H1 (cell line): Measurements from ENCODE around the gene SLC17A5.

ENCODE experiments used
- ATF2 ChIP-seq: IDR thresholded peaks from 2 replicates; pipeline ENCODE4 v1.6.1; 2012; ENCODE audit warnings: low read length, inconsistent platforms
- BCL11A ChIP-seq, 2 experiments: IDR thresholded peaks; one replicate each; pipeline ENCODE4 v1.6.1; 2011; ENCODE audit warnings: low read depth in 2 of 2, low read length in 2 of 2, mild to moderate bottlenecking in 2 of 2
- CEBPB ChIP-seq: IDR thresholded peaks from 2 replicates; pipeline ENCODE4 v1.6.1; 2012; ENCODE audit warnings: low read depth, low read length
- CTCF ChIP-seq, 3 experiments: IDR thresholded peaks; 1 replicate in 2 of 3; 2 replicates in 1 of 3; pipeline versions ENCODE4 v1.5.1 to v1.6.1; 2011; ENCODE audit warnings: low read length in 3 of 3, mild to moderate bottlenecking in 3 of 3, inconsistent platforms in 2 of 3, low read depth in 1 of 3, moderate library complexity in 1 of 3; ENCODE audit not compliant: insufficient read depth in 1 of 3; ENCODE audit errors: control extremely low read depth in 1 of 3
- EGR1 ChIP-seq: IDR thresholded peaks from 2 replicates; pipeline ENCODE4 v1.6.1; 2011; ENCODE audit warnings: low read depth, low read length, borderline replicate concordance
- GABPA ChIP-seq: IDR thresholded peaks from 2 replicates; pipeline ENCODE4 v1.6.1; 2011; ENCODE audit warnings: mild to moderate bottlenecking, low read length, moderate library complexity, borderline replicate concordance; ENCODE audit not compliant: insufficient read depth
- MAFK ChIP-seq: IDR thresholded peaks from 2 replicates; pipeline ENCODE4 v1.6.1; 2012; ENCODE audit warnings: low read depth, mild to moderate bottlenecking, improper control_type of control experiment, low read length
- NANOG ChIP-seq: IDR thresholded peaks from 2 replicates; pipeline ENCODE4 v1.6.1; 2011; ENCODE audit warnings: low read length, low read depth, mild to moderate bottlenecking, inconsistent platforms; ENCODE audit not compliant: insufficient read depth, poor library complexity, severe bottlenecking
- POLR2A ChIP-seq, 2 experiments: IDR thresholded peaks; 1 replicate in 1 of 2; 2 replicates in 1 of 2; pipeline ENCODE4 v1.6.1; 2011; ENCODE audit warnings: low read depth in 2 of 2, low read length in 2 of 2, mild to moderate bottlenecking in 2 of 2; ENCODE audit errors: control extremely low read depth in 1 of 2
- RBBP5 ChIP-seq: IDR thresholded peaks from 2 replicates; pipeline ENCODE4 v1.7.1; 2012; ENCODE audit warnings: low read depth, mild to moderate bottlenecking, inconsistent platforms, low read length, moderate library complexity, borderline replicate concordance
- SIN3A ChIP-seq, 2 experiments: IDR thresholded peaks in 1 of 2; conservative IDR thresholded peaks in 1 of 2; 2 replicates each; pipeline ENCODE4 v1.6.1; 2011 to 2012; ENCODE audit warnings: low read length in 2 of 2, improper control_type of control experiment in 1 of 2, low read depth in 1 of 2, mild to moderate bottlenecking in 1 of 2

GRCh38 chr6:73640179-73640750, 13.5 kb downstream of the SLC17A5 start:
- no peak for TF ChIP-seq CEBPB
- no peak for TF ChIP-seq POLR2A (IDR thresholded peaks at IDR 0.05; ENCODE audit: control extremely low read depth in 1 of 2, low read depth in 2 of 2, low read length in 2 of 2)
- no peak for TF ChIP-seq MAFK
- TF ChIP-seq NANOG: no peak
- no peak for TF ChIP-seq SIN3A (conservative IDR thresholded peaks at IDR 0.05 in 1 of 2, IDR thresholded peaks at IDR 0.05 in 1 of 2; ENCODE audit: low read depth in 1 of 2, low read length in 2 of 2)
- TF ChIP-seq CTCF (IDR thresholded peaks at IDR 0.05; ENCODE audit: control extremely low read depth in 1 of 3, insufficient read depth in 1 of 3, low read depth in 1 of 3, low read length in 3 of 3): no peak
- TF ChIP-seq RBBP5: no peak
- TF ChIP-seq GABPA: no peak
- no peak for TF ChIP-seq ATF2
- no peak for TF ChIP-seq EGR1
- no peak for TF ChIP-seq BCL11A (IDR thresholded peaks at IDR 0.05; ENCODE audit: low read depth in 2 of 2, low read length in 2 of 2)
